ENCODE measurements around the gene INCA1. TPM values are rescaled to one million over a fixed set of nuclear protein-coding genes. Genes with fewer than 3 reads are reported as not detected.

The INCA1 gene
- total and polyA plus RNA-seq, 2 of the 13 experiments (the other 11 are each of a cell fraction or from before 2014, with no cell fraction given), result 0.93 to 2.6 TPM

DNA sequence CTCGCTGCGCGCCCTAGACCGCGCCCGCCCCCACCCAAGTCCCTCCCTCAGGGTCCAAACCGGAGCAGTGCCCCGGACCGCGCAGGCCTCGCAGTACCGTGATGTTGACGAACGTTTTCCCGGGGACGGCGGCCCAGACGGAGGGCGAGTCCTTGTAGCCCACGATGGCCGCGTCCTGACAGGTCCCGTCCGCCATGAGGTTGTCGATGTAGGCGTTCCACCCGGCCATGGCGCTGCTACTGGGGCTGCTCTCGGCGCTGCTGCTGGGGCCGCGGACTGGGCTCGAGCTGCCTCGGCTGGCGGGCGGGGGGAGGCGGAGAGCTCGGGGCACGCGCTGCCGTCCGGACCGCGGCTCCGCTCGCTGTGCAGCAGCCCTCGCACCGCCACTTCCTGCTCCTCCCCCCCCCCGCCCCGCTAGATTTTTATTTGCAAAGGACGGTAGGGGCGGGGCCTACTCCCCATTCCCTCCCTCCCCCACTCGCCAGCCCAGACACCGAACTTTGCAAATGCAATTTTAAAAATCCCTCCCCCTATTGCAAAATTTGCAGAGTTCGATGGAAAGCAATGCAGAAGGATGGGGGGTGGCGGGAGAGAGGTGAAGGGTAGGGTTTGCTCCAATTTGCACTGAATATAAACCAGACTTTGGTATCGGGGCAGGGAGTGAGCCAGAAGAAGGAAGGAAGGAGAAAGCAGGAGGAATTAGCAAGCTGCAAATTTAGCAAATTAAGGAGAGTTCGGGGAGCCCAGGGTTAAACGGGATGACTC, 49.0 kb downstream of the INCA1 start, which contains the start of gene PFN1 (continued):
- TF ChIP-seq, protein P1, sequence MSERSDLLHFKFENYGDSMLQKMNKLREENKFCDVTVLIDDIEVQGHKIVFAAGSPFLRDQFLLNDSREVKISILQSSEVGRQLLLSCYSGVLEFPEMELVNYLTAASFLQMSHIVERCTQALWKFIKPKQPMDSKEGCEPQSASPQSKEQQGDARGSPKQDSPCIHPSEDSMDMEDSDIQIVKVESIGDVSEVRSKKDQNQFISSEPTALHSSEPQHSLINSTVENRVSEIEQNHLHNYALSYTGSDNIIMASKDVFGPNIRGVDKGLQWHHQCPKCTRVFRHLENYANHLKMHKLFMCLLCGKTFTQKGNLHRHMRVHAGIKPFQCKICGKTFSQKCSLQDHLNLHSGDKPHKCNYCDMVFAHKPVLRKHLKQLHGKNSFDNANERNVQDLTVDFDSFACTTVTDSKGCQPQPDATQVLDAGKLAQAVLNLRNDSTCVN (CRISPR knock-in tag; IDR thresholded peaks at IDR 0.05; ENCODE audit: borderline replicate concordance), result peak; percentile 40; the same call in 1 of the 2 replicates
- TF ChIP-seq, protein P2, sequence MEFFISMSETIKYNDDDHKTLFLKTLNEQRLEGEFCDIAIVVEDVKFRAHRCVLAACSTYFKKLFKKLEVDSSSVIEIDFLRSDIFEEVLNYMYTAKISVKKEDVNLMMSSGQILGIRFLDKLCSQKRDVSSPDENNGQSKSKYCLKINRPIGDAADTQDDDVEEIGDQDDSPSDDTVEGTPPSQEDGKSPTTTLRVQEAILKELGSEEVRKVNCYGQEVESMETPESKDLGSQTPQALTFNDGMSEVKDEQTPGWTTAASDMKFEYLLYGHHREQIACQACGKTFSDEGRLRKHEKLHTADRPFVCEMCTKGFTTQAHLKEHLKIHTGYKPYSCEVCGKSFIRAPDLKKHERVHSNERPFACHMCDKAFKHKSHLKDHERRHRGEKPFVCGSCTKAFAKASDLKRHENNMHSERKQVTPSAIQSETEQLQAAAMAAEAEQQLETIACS (CRISPR knock-in tag; IDR thresholded peaks at IDR 0.05), result no peak
- TF ChIP-seq KLF12 (CRISPR knock-in tag; IDR thresholded peaks at IDR 0.05; ENCODE audit: borderline replicate concordance) (0 out of 2 replicates have a peak, but pooled peaks have one; percentile 58), MEIS2 (CRISPR knock-in tag; IDR thresholded peaks at IDR 0.05) (peak; percentile 91), BORCS8-MEF2B (CRISPR knock-in tag; IDR thresholded peaks at IDR 0.05) (peak; percentile 62; the same call in 1 of the 2 replicates), ZNF430 (CRISPR knock-in tag; IDR thresholded peaks at IDR 0.05) (peak; percentile 65), ZBTB7A (CRISPR knock-in tag; IDR thresholded peaks at IDR 0.05) (0 out of 2 replicates have a peak, but pooled peaks have one; percentile 37), ASH2L (IDR thresholded peaks at IDR 0.05; ENCODE audit: insufficient read length, low read depth, low read length) (peak; percentile 89), SNAI1 (CRISPR knock-in tag; IDR thresholded peaks at IDR 0.05; ENCODE audit: borderline replicate concordance) (no peak), MYNN (CRISPR knock-in tag; IDR thresholded peaks at IDR 0.05; ENCODE audit: low read depth) (0 out of 2 replicates have a peak, but pooled peaks have one; percentile 59), CHD2 (IDR thresholded peaks at IDR 0.05; ENCODE audit: low read depth, low read length) (peak; percentile 32; the same call in 1 of the 2 replicates), FOSL2 (CRISPR knock-in tag; IDR thresholded peaks at IDR 0.05) (no peak), AKAP8 (CRISPR knock-in tag; IDR thresholded peaks at IDR 0.05) (peak; percentile 72; the same call in 1 of the 2 replicates), MYC (CRISPR knock-in tag; IDR thresholded peaks at IDR 0.05; ENCODE audit: borderline replicate concordance) (peak; percentile 57; the same call in 1 of the 2 replicates), NRL (CRISPR knock-in tag; IDR thresholded peaks at IDR 0.05; ENCODE audit: borderline replicate concordance) (peak; percentile 54), ZSCAN20 (CRISPR knock-in tag; IDR thresholded peaks at IDR 0.05; ENCODE audit: borderline replicate concordance) (0 out of 2 replicates have a peak, but pooled peaks have one; percentile 49)
- TF ChIP-seq, protein P3, sequence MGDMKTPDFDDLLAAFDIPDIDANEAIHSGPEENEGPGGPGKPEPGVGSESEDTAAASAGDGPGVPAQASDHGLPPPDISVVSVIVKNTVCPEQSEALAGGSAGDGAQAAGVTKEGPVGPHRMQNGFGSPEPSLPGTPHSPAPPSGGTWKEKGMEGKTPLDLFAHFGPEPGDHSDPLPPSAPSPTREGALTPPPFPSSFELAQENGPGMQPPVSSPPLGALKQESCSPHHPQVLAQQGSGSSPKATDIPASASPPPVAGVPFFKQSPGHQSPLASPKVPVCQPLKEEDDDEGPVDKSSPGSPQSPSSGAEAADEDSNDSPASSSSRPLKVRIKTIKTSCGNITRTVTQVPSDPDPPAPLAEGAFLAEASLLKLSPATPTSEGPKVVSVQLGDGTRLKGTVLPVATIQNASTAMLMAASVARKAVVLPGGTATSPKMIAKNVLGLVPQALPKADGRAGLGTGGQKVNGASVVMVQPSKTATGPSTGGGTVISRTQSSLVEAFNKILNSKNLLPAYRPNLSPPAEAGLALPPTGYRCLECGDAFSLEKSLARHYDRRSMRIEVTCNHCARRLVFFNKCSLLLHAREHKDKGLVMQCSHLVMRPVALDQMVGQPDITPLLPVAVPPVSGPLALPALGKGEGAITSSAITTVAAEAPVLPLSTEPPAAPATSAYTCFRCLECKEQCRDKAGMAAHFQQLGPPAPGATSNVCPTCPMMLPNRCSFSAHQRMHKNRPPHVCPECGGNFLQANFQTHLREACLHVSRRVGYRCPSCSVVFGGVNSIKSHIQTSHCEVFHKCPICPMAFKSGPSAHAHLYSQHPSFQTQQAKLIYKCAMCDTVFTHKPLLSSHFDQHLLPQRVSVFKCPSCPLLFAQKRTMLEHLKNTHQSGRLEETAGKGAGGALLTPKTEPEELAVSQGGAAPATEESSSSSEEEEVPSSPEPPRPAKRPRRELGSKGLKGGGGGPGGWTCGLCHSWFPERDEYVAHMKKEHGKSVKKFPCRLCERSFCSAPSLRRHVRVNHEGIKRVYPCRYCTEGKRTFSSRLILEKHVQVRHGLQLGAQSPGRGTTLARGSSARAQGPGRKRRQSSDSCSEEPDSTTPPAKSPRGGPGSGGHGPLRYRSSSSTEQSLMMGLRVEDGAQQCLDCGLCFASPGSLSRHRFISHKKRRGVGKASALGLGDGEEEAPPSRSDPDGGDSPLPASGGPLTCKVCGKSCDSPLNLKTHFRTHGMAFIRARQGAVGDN (CRISPR knock-in tag; IDR thresholded peaks at IDR 0.05), result peak; percentile 66
- TF ChIP-seq, protein P4, sequence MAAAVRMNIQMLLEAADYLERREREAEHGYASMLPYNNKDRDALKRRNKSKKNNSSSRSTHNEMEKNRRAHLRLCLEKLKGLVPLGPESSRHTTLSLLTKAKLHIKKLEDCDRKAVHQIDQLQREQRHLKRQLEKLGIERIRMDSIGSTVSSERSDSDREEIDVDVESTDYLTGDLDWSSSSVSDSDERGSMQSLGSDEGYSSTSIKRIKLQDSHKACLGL (CRISPR knock-in tag; IDR thresholded peaks at IDR 0.05), result 0 out of 2 replicates have a peak, but pooled peaks have one; percentile 17
- TF ChIP-seq, protein P5, sequence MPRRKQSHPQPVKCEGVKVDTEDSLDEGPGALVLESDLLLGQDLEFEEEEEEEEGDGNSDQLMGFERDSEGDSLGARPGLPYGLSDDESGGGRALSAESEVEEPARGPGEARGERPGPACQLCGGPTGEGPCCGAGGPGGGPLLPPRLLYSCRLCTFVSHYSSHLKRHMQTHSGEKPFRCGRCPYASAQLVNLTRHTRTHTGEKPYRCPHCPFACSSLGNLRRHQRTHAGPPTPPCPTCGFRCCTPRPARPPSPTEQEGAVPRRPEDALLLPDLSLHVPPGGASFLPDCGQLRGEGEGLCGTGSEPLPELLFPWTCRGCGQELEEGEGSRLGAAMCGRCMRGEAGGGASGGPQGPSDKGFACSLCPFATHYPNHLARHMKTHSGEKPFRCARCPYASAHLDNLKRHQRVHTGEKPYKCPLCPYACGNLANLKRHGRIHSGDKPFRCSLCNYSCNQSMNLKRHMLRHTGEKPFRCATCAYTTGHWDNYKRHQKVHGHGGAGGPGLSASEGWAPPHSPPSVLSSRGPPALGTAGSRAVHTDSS (CRISPR knock-in tag; conservative IDR thresholded peaks at IDR 0.05), result 0 out of 2 replicates have a peak, but pooled peaks have one; percentile 20

All from HepG2 (cell line).